ENCODE results near the gene MAOA. TPM values are rescaled to one million over a fixed set of nuclear protein-coding genes. Genes with fewer than 3 reads are reported as not detected.

MAOA gene
- total and polyA plus RNA-seq, 9 of the 15 experiments (the other 6 are each of a cell fraction or from before 2014, with no cell fraction given), result 0.68 to 2.7 (median 1.9) TPM

- TF ChIP-seq DMBX1 (CRISPR knock-in tag; IDR thresholded peaks at IDR 0.05; ENCODE audit: borderline replicate concordance), result no peak
- no peak for TF ChIP-seq ZNF707 (CRISPR knock-in tag; conservative IDR thresholded peaks at IDR 0.05)
- TF ChIP-seq ZFX (CRISPR knock-in tag; IDR thresholded peaks at IDR 0.05), result no peak
- no peak for TF ChIP-seq KDM4B (IDR thresholded peaks at IDR 0.05; ENCODE audit: borderline replicate concordance in 2 of 2, low read depth in 1 of 2)
- no peak for TF ChIP-seq TEAD2 (tag; IDR thresholded peaks at IDR 0.05)
- TF ChIP-seq ZNF311 (CRISPR knock-in tag; IDR thresholded peaks at IDR 0.05), result no peak
Measured at GRCh38 chrX:43664258-43664657, 8.2 kb downstream of the MAOA start (continued).

- TF ChIP-seq KDM4B (IDR thresholded peaks at IDR 0.05; ENCODE audit: borderline replicate concordance in 2 of 2, low read depth in 1 of 2) (no peak), ELF1 (tag; IDR thresholded peaks at IDR 0.05) (no peak), EZH2 (IDR thresholded peaks at IDR 0.05; ENCODE audit: borderline replicate concordance, low read depth, low read length) (no peak), MCM2 (IDR thresholded peaks at IDR 0.05; ENCODE audit: low read depth) (no peak), GATAD2B (IDR thresholded peaks at IDR 0.05; ENCODE audit: borderline replicate concordance) (no peak), ZNF668 (CRISPR knock-in tag; IDR thresholded peaks at IDR 0.05) (no peak), TSC22D4 (tag; IDR thresholded peaks at IDR 0.05) (no peak), C11orf30 (IDR thresholded peaks at IDR 0.05; ENCODE audit: low read depth) (no peak), ZNF655 (CRISPR knock-in tag; IDR thresholded peaks at IDR 0.05) (no peak), STAG1 (CRISPR knock-in tag; IDR thresholded peaks at IDR 0.05; ENCODE audit: borderline replicate concordance) (no peak), PYGO2 (tag; IDR thresholded peaks at IDR 0.05) (no peak)
- no peaks in the 10 kb centered on the region for H3K36me3 ChIP-seq (ENCODE audit: control insufficient read depth, insufficient read depth, low read length)
Measured at GRCh38 chrX:43664708-43665107, 8.6 kb downstream of the MAOA start.

More at GRCh38 chrX:43664708-43665107, 8.6 kb downstream of the MAOA start:
- intact Hi-C loops (cut with micrococcal nuclease) (no loop called here), in situ Hi-C loops (cut with MboI) (no loop called here)
- Histone ChIP-seq H2AFZ (ENCODE audit: low read depth, low read length) (no peak overlapping the region), H3K9me3 (replicated peaks; ENCODE audit: control insufficient read depth, insufficient read depth, low read depth, low read length) (no peaks in the 10 kb centered on the region), H3K4me3 (no peak overlapping the region), H3K27me3 (ENCODE audit: control insufficient read depth in 2 of 2, insufficient read depth in 2 of 2, low read length in 2 of 2) (no peaks in the 10 kb centered on the region), H4K20me1 (replicated peaks; ENCODE audit: control insufficient read depth, insufficient read depth, low read length) (no peaks in the 10 kb centered on the region), H3K9ac (ENCODE audit: insufficient read depth in 1 of 2, low read depth in 2 of 2, low read length in 2 of 2) (no peak overlapping the region), H3K79me2 (ENCODE audit: control insufficient read depth, insufficient read depth, low read length) (no peaks in the 10 kb centered on the region), H3K4me1 (replicated peaks in 1 of 2; ENCODE audit: control insufficient read depth in 2 of 2, insufficient read depth in 2 of 2, low read length in 2 of 2) (no peaks in the 10 kb centered on the region), H3K4me2 (ENCODE audit: insufficient read depth, low read length) (no peak overlapping the region), H3K27ac (ENCODE audit: extremely low read depth, low read depth, low read length) (no peak overlapping the region), H3K9me1 (ENCODE audit: control insufficient read depth, insufficient read depth, low read length) (no peaks in the 10 kb centered on the region)
- FAIRE-seq (no peak), ATAC-seq (no peak), DNase-seq (ENCODE audit: extremely low read depth in 1 of 4, low spot score in 3 of 4) (no peak)
- BruUV-seq (replicated peaks), result no TSS peak
- WGBS (ENCODE audit: insufficient coverage, low coverage, missing lambda C conversion rate), result 8% methylated on average over 3 of the region's 3 CpGs
- ChIA-PET POLR2A (no interaction called here), CTCF (ENCODE audit: low intra/inter-chr PET ratio) (no interaction called here)
